ENCODE results near the gene UROD.
A peak's percentile ranks its signal among the peaks of the same experiment; 100 is the strongest.

Gene UROD

DNA sequence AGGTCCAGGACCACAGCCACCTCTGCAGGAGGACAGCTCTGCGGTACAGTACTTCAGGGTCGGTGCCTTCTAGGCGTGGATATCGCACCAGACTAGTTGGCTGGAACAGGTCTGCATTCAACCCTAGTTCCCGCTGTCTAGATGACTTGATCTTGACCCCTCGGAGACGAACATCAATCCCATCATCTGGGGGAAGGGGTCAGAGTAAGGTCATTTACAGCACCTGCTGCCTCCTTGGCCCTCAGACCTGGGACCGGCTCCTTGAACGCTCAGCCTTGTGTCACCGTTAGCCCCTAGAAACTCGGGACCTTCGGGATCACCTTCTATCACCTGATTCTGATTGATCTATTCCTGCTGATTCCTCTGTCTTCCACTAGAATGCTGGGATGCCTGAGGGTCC lies 3.5 kb upstream of the UROD start:
- no peak for DNase-seq (ENCODE audit: low read depth)

GRCh38 chr1:45009296-45009865 lies 2.7 kb upstream of the UROD start:
- no peak for DNase-seq (ENCODE audit: low read depth)

DNA sequence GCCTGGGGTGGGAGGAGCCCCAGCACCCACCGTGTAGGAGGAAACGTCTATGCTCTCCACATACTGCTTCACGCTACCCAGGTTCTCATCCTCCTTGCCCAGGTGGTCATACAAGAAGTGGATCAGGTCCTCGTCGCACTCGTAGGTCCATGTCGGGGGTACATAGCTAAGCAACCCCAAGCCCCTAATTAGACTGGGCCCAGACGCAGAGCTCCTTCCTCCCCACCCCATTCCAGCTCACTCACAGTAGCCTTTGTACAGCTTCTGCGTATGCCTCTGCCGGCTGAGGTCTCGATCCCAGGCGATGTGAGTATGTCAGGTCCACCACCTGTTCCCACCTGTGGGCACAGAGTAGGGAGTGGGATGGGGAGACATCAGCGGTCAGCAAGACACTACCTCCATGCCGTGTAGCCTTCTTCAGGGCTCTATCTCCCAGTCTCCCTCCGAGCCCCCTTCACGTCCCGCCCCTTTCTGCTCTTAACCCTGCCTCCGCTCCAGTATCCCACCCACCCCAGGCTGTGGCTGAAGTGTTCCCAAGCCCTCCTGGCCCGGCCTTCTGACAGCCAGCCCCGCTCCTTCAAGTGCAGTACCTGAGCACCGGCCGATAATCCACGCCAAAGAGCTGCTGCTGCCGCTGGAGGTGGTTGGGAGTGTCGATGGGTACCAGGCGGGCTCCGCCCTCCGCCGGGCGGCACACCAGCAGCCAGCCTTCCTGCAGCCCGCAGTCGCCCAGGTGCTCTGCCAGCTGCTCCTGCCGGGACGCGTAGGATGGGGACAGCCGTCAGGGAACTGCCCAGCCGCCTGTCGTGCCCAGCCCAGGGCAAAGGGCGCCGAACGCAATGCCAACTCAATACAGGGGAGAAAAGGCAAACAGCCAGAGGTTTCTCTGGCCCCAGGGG lies 1.8 kb upstream of the UROD start:
- DNase-seq (ENCODE audit: low read depth), result no peak

GRCh38 chr1:45010855-45011811 lies 921 bp upstream of the UROD start, which contains the start of gene HECTD3:
Gene HECTD3 (minus strand): TSS chr1:45011324. CDS start chr1:45011257, 67 bp downstream.
- peak; percentile 45 for DNase-seq (ENCODE audit: low read depth)

DNA sequence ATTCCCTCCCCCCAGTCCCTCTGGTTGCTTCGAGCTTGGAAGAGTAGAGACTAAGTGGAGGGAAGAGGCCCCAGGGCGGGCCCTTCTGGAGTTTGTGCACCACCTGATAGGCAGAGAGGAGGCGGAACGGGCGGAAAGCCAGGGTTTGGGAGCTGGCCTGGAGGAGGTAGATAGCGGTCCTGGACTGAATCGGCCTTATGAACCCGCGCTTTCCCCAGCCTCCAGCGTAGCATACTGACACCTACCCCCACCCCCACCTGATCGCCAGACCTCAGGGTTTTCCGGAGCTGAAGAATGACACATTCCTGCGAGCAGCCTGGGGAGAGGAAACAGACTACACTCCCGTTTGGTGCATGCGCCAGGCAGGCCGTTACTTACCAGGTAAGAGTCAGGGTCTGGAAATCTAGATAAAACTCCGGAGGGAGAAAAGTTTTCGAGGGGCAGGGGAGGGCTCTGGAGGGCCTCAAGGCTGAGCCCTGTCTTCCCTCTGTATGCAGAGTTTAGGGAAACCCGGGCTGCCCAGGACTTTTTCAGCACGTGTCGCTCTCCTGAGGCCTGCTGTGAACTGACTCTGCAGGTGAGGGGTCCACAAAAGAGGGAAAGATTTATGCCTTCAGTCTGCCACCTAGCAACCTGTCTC lies 705 bp downstream of the UROD start:
- DNase-seq (ENCODE audit: low read depth), result no peak

DNA sequence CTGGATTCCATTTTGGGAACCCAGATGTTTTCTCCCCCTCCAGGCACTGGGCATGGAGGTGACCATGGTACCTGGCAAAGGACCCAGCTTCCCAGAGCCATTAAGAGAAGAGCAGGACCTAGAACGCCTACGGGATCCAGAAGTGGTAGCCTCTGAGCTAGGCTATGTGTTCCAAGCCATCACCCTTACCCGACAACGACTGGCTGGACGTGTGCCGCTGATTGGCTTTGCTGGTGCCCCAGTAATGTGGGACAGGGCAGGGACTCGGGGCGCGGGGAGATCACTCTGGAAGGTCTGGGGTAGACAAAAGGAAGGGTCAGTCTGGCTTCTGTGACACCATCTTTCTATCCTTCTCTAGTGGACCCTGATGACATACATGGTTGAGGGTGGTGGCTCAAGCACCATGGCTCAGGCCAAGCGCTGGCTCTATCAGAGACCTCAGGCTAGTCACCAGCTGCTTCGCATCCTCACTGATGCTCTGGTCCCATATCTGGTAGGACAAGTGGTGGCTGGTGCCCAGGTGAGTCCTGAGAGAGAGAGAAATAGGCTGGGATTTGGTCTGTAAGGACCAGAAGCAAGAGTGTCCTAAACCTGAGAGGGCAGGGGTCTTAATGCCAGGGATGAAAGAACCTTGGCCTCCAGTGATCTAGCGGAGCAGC lies 1.6 kb downstream of the UROD start:
- no peak for DNase-seq (ENCODE audit: low read depth)

DNA sequence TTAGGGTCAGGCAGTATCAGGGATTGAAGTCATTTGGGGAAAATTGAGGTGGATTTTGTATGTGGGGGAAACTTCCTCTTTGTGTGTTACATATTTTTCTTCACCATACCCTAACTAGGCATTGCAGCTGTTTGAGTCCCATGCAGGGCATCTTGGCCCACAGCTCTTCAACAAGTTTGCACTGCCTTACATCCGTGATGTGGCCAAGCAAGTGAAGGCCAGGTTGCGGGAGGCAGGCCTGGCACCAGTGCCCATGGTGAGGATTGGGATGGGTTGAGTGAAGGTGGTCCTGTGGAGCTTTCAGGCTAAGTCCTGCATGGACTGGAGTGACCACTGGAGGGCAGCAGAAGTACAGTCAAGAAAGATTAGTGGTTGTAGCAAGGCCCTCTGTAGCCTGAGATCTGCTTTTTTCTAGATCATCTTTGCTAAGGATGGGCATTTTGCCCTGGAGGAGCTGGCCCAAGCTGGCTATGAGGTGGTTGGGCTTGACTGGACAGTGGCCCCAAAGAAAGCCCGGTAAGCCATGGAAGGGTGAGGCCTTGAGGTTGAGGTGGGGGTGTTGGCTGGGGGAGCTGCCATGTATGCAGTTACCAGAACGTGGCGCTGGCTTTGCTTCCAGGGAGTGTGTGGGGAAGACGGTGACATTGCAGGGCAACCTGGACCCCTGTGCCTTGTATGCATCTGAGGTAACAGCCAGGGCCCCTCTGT lies 2.4 kb downstream of the UROD start:
- peak; percentile 41 for DNase-seq (ENCODE audit: low read depth)

DNA sequence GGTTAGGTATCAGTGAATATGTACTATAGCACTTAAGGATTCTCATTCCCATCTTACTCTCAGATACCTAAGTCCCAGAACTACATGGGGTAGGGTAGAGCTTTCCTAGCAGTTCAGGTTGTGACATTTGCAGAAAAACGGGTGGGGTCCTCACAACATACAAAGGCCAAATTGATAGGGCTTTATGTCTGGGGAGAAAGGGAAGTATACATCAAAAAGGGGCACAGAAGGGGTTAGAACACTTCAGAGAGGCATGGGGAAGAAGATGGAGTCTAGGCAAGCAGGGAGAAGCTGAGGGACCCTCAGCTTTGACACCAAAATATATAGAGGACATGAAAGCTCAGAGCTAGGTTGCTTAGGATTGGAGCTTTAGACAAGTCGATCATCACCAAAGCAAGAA lies 3.6 kb downstream of the UROD start:
- no peak for DNase-seq (ENCODE audit: low read depth)

DNA sequence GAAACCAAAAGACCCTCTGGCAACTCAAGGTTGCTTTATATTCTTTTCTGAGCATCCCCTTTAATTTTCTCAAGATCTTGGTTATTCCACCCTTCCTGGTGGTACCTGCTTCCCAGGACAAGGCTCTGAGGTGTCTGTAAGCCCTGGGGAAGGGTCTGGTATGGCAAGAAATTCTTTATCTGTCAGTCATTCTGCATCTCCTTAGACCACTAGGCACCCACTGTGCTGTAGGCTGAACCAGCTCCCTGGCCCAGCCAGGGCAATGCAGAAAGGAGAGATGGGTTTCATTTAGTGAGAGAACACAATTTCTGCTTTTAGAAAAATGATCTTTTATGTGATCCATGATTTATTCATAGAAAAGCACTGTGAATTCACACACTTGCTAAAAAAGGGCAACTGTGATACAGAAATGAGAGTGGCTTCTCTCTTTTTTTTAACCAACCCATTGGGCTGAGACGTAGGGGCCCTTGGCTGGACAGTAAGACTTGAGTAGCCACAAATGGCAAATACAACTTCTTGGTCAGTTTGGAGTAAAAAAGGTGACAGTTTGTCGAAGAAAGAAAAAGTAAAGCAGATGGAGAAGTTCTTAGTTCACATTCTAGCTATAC lies 4.1 kb downstream of the UROD start:
- DNase-seq (ENCODE audit: low read depth), result no peak

GRCh38 chr1:45016767-45017166 lies 4.7 kb downstream of the UROD start:
- no peak for DNase-seq (ENCODE audit: low read depth)

DNA sequence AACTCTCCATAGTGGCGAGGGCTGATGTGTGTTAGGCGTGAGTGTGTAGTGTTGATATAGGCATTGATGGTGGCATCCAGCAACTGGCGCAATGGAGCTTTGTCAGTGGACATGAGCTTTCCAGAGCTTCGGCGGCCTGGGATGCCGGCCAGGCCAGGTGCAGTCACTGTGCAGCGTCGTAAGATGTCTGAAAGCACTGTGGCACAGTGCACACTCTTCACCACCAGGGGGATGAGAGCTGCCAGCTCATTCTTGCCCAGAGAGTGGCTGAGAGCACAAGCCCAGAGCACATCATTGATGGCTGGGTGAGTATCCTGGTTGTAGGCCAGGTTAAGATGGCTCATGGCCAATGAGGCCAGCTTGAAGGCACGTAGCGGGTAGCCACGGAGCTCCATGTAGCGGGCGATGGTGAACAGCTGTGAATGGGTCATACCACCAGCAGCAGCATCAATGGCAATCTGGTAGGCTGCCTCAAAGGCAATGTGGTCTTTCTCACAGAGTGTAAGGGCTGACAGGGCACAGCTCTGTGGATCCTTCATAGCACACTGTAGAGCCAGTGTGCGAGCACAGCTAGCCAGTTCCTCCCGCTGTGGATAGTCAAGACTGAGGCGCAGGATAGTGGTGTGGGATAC lies 6.7 kb downstream of the UROD start:
- DNase-seq (ENCODE audit: low read depth), result no peak

- no peak for DNase-seq (ENCODE audit: low read depth)
Measured at GRCh38 chr1:45023663-45024062, 11.6 kb downstream of the UROD start.

DNA sequence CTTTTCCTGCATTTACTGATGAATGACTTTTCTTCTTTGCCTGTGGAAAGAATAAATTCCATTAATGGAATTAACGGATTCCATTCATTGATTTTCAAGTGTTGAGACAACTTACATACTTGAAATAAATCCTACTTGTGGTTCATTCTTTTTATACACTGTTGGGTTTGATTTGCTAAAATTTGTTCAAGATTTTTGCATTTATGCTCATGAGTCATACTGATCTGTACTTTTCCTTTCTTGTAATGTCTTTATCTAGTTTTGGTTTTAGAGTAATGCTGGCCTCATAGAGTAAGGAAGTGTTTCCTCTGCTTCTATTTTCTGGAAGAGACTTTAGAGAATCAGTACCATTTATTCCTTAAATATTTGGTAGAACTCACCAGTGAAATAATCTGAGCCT lies 14.4 kb downstream of the UROD start:
- no peak for DNase-seq (ENCODE audit: low read depth)

GRCh38 chr1:45032837-45033236 lies 20.8 kb downstream of the UROD start:
- no peak for DNase-seq (ENCODE audit: low read depth)

- DNase-seq (ENCODE audit: low read depth), result no peak
Measured at GRCh38 chr1:45033356-45033755, 21.3 kb downstream of the UROD start.

DNA sequence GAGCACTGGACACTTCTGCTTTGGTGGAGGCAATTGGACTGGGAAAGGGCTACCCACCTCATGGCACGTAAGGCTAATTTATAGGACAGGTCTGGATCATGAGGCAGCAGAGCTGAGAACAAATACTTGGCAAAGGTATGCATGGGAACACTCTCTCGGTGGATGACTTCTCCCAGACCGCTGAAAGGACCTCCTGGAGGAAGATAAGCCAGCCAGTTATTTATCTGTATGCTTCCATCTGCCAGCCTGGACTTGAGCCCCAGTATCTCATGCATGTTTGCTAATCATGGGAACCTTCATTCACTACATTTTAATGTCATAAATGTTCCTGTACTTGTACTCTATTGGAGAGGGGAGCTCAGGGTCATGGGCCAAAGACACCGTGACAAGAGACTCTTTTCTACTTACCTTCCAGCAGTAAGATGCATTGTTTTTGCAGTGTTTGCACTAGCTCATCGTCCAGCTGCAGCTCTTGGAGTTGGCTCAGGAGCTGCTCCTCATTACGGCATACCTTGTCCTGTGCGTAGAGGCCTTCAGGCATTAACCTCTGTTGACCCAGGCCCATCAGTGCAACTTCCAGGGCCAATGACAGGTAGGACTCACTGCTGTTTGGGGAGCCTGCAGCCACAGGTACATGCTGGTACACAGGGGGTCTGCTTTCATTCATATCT lies 23.7 kb downstream of the UROD start:
- no peak for DNase-seq (ENCODE audit: low read depth)

GRCh38 chr1:45037456-45037855 lies 25.4 kb downstream of the UROD start:
- DNase-seq (ENCODE audit: low read depth), result no peak

DNA sequence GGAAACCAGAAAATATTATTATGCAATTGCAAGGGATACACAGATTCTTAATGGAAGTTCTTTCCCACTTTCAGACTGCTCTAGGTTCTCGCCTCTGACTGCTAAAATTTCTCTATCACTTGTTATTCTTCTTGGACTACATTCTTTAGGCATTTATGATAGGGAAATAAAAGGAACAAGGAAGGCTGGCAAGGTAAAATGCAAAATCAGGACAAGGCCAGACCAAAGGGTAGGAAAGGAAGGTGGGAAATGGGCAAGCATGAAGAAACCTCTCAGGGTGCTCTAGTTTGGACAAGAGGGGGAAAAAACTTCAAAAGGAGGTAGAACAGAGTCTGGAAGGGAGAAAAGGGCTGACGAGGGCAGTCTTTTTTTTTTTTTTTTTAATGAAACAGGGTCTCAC lies 26.2 kb downstream of the UROD start:
- no peak for DNase-seq (ENCODE audit: low read depth)

- DNase-seq (ENCODE audit: low read depth), result no peak
Measured at GRCh38 chr1:45038661-45039364, 26.8 kb downstream of the UROD start.

Measured in stimulated activated CD8-positive, alpha-beta memory T cell treated with anti-CD3 and anti-CD28 coated beads, Interleukin-12 subunit alpha, Interleukin-12 subunit beta, amount 100 ng/mL, for 4 hours (primary cell).